ENCODE data around the gene LCE1E. TPM values are rescaled to one million over a fixed set of nuclear protein-coding genes. Genes with fewer than 3 reads are reported as not detected.

Gene LCE1E
- total and polyA plus RNA-seq, 2 donors (not counting 3 experiments of a cell fraction or from before 2014, with no cell fraction given): not detected

GRCh38 chr1:152827173-152827572, 41.1 kb downstream of the LCE1E start, which contains the start of gene LCE1A:
Gene LCE1A, plus strand, starts transcription at chr1:152827473. Its CDS starts 0 bp downstream, at chr1:152827473.
- Histone ChIP-seq H3K9me1 (replicated peaks; ENCODE audit: control insufficient read depth, extremely low read depth, insufficient read depth, low read length) (no peaks in the 10 kb centered on the region), H3K27me3 (ENCODE audit: control insufficient read depth in 2 of 2, insufficient read depth in 2 of 2, low read length in 2 of 2) (no peaks in the 10 kb centered on the region), H3K27ac (ENCODE audit: insufficient read depth, low read depth, low read length) (no peak within 1 kb of the TSS), H3K4me3 (replicated peaks in 1 of 3; ENCODE audit: insufficient read depth in 1 of 3, low read depth in 1 of 3, low read length in 3 of 3) (no peak within 1 kb of the TSS), H4K20me1 (replicated peaks; ENCODE audit: control insufficient read depth, extremely low read depth, insufficient read depth, low read length) (no peaks in the 10 kb centered on the region), H3K9me3 (replicated peaks; ENCODE audit: control insufficient read depth, insufficient read depth, low read length) (no peaks in the 10 kb centered on the region), H3K4me2 (ENCODE audit: insufficient read depth, low read length) (no peak within 1 kb of the TSS), H3K4me1 (ENCODE audit: control insufficient read depth, extremely low read depth, insufficient read depth, low read length) (no peaks in the 10 kb centered on the region), H3K9ac (replicated peaks; ENCODE audit: extremely low read depth, insufficient read depth, low read length) (no peak within 1 kb of the TSS), H3K36me3 (ENCODE audit: control insufficient read depth in 2 of 2, extremely low read depth in 1 of 2, insufficient read depth in 2 of 2, low read length in 2 of 2) (no peaks in the 10 kb centered on the region), H2AFZ (ENCODE audit: low read depth, low read length) (no peak within 1 kb of the TSS), H3K79me2 (ENCODE audit: control insufficient read depth, insufficient read depth, low read length) (no peaks in the 10 kb centered on the region)
- CTCF ChIA-PET: no interaction called here
- FAIRE-seq: no peak
- intact Hi-C loops (cut with micrococcal nuclease) (no loop called here), dilution Hi-C loops (cut with MboI; ENCODE audit: extremely low pct_ligation_motif_present, low sequenced_read_pairs) (no loop called here)
- POLR2A ChIA-PET: no interaction called here
- BruUV-seq (replicated peaks): no TSS peak
- no peak for DNase-seq (ENCODE audit: low read depth, low spot score)
- TF ChIP-seq FOS (IDR thresholded peaks at IDR 0.05; ENCODE audit: borderline replicate concordance, insufficient read depth, low read length): no peak
- no peak for TF ChIP-seq CTCF (IDR thresholded peaks at IDR 0.05; ENCODE audit: extremely low read depth in 1 of 2, insufficient read depth in 1 of 2, low read depth in 1 of 2, low read length in 2 of 2)

- H3K9me1 ChIP-seq (replicated peaks; ENCODE audit: control insufficient read depth, extremely low read depth, insufficient read depth, low read length): no peaks in the 10 kb centered on the region
- no peak overlapping the region for H3K4me3 ChIP-seq (replicated peaks in 1 of 3; ENCODE audit: insufficient read depth in 1 of 3, low read depth in 1 of 3, low read length in 3 of 3)
- POLR2A ChIA-PET: no interaction called here
- H2AFZ ChIP-seq (ENCODE audit: low read depth, low read length): no peak overlapping the region
- DNase-seq (ENCODE audit: low read depth, low spot score): no peak
- H3K27me3 ChIP-seq (ENCODE audit: control insufficient read depth in 2 of 2, insufficient read depth in 2 of 2, low read length in 2 of 2): no peaks in the 10 kb centered on the region
- no peak overlapping the region for H3K27ac ChIP-seq (ENCODE audit: insufficient read depth, low read depth, low read length)
- H3K9ac ChIP-seq (replicated peaks; ENCODE audit: extremely low read depth, insufficient read depth, low read length): no peak overlapping the region
- H3K79me2 ChIP-seq (ENCODE audit: control insufficient read depth, insufficient read depth, low read length): no peaks in the 10 kb centered on the region
- no peak overlapping the region for H3K4me2 ChIP-seq (ENCODE audit: insufficient read depth, low read length)
- H3K4me1 ChIP-seq (ENCODE audit: control insufficient read depth, extremely low read depth, insufficient read depth, low read length): no peaks in the 10 kb centered on the region
- H3K9me3 ChIP-seq (replicated peaks; ENCODE audit: control insufficient read depth, insufficient read depth, low read length): no peaks in the 10 kb centered on the region
- BruUV-seq (replicated peaks): no TSS peak
- no peak for TF ChIP-seq MAX (IDR thresholded peaks at IDR 0.05; ENCODE audit: insufficient read depth, insufficient read length)
- TF ChIP-seq EZH2 (IDR thresholded peaks at IDR 0.05; ENCODE audit: borderline replicate concordance, low read depth, low read length, severe bottlenecking): no peak
- TF ChIP-seq GATA2 (IDR thresholded peaks at IDR 0.05; ENCODE audit: insufficient read depth, insufficient read length, low read depth, low read length): no peak
- no peak for TF ChIP-seq MYC (IDR thresholded peaks at IDR 0.05; ENCODE audit: low read depth, low read length)
- no peak for TF ChIP-seq CTCF (IDR thresholded peaks at IDR 0.05; ENCODE audit: extremely low read depth in 1 of 2, insufficient read depth in 1 of 2, low read depth in 1 of 2, low read length in 2 of 2)
- TF ChIP-seq JUN (IDR thresholded peaks at IDR 0.05; ENCODE audit: borderline replicate concordance, insufficient read depth, insufficient read length, low read depth): no peak
- no peak for TF ChIP-seq POLR2A (IDR thresholded peaks at IDR 0.05; ENCODE audit: low read depth, low read length)
- no peak for TF ChIP-seq POLR2AphosphoS5 (IDR thresholded peaks at IDR 0.05; ENCODE audit: insufficient read depth, low read depth, low read length)
- TF ChIP-seq FOS (IDR thresholded peaks at IDR 0.05; ENCODE audit: borderline replicate concordance, insufficient read depth, low read length): no peak
- no peaks in the 10 kb centered on the region for H3K36me3 ChIP-seq (ENCODE audit: control insufficient read depth in 2 of 2, extremely low read depth in 1 of 2, insufficient read depth in 2 of 2, low read length in 2 of 2)
- dilution Hi-C loops (cut with MboI; ENCODE audit: extremely low pct_ligation_motif_present, low sequenced_read_pairs): no loop called here
- intact Hi-C loops (cut with micrococcal nuclease): no loop called here
- CTCF ChIA-PET: no interaction called here
- no peaks in the 10 kb centered on the region for H4K20me1 ChIP-seq (replicated peaks; ENCODE audit: control insufficient read depth, extremely low read depth, insufficient read depth, low read length)
- FAIRE-seq: no peak
Measured at GRCh38 chr1:152836870-152837269, 50.8 kb downstream of the LCE1E start.

Data from endothelial cell of umbilical vein (primary cell).